ENCODE results near the gene TBC1D3G. TPM values are rescaled to one million over a fixed set of nuclear protein-coding genes. Genes with fewer than 3 reads are reported as not detected.
"Not testable (repeated sequence)": the region's sequence is repeated elsewhere in the genome, so short reads cannot be mapped to it uniquely, and the experiment has no call there.

TBC1D3G gene
- not detected for total RNA-seq

GRCh38 chr17:36323584-36323983 lies at the start of gene TBC1D3G:
TSS of gene TBC1D3G (plus strand) at chr17:36323884. CDS start at chr17:36325412, 1,528 bp downstream.
- H3K27me3 Mint-ChIP-seq; H3K4me1 Mint-ChIP-seq; ATAC-seq; intact Hi-C loops (cut with DNase I, micrococcal nuclease); H3K4me3 Mint-ChIP-seq; H3K27ac Mint-ChIP-seq; H3K36me3 Mint-ChIP-seq (ENCODE audit: low read depth); POLR2A ChIA-PET; CTCF ChIA-PET; H3K9me3 Mint-ChIP-seq (ENCODE audit: low read depth); DNase-seq: not testable (repeated sequence)

GRCh38 chr17:36283256-36283655 lies 40.4 kb upstream of the TBC1D3G start:
- DNase-seq; H3K4me1 Mint-ChIP-seq; intact Hi-C loops (cut with DNase I, micrococcal nuclease); CTCF ChIA-PET; H3K9me3 Mint-ChIP-seq (ENCODE audit: low read depth); H3K36me3 Mint-ChIP-seq (ENCODE audit: low read depth); H3K27me3 Mint-ChIP-seq; H3K4me3 Mint-ChIP-seq; POLR2A ChIA-PET; H3K27ac Mint-ChIP-seq: not testable (repeated sequence)
- peak; percentile 74 for ATAC-seq

GRCh38 chr17:36284219-36284618 lies 39.5 kb upstream of the TBC1D3G start:
- CTCF ChIA-PET; DNase-seq; H3K27ac Mint-ChIP-seq; H3K4me3 Mint-ChIP-seq; H3K27me3 Mint-ChIP-seq; H3K4me1 Mint-ChIP-seq; intact Hi-C loops (cut with DNase I, micrococcal nuclease); H3K9me3 Mint-ChIP-seq (ENCODE audit: low read depth); POLR2A ChIA-PET; ATAC-seq; H3K36me3 Mint-ChIP-seq (ENCODE audit: low read depth): not testable (repeated sequence)

GRCh38 chr17:36289965-36290612 lies 33.6 kb upstream of the TBC1D3G start:
- H3K9me3 Mint-ChIP-seq (ENCODE audit: low read depth); POLR2A ChIA-PET; H3K4me1 Mint-ChIP-seq; CTCF ChIA-PET; H3K27ac Mint-ChIP-seq; H3K27me3 Mint-ChIP-seq; ATAC-seq; H3K36me3 Mint-ChIP-seq (ENCODE audit: low read depth); DNase-seq; intact Hi-C loops (cut with DNase I, micrococcal nuclease); H3K4me3 Mint-ChIP-seq: not testable (repeated sequence)

GRCh38 chr17:36295161-36295560 lies 28.5 kb upstream of the TBC1D3G start:
- H3K27me3 Mint-ChIP-seq; POLR2A ChIA-PET; CTCF ChIA-PET; H3K4me3 Mint-ChIP-seq; intact Hi-C loops (cut with DNase I, micrococcal nuclease); H3K36me3 Mint-ChIP-seq (ENCODE audit: low read depth); H3K9me3 Mint-ChIP-seq (ENCODE audit: low read depth); H3K4me1 Mint-ChIP-seq; DNase-seq; H3K27ac Mint-ChIP-seq: not testable (repeated sequence)
- peak; percentile 53 for ATAC-seq

GRCh38 chr17:36315736-36316135 lies 7.9 kb upstream of the TBC1D3G start:
- H3K9me3 Mint-ChIP-seq (ENCODE audit: low read depth); intact Hi-C loops (cut with DNase I, micrococcal nuclease); DNase-seq; H3K36me3 Mint-ChIP-seq (ENCODE audit: low read depth); H3K4me3 Mint-ChIP-seq; H3K27ac Mint-ChIP-seq; H3K27me3 Mint-ChIP-seq; POLR2A ChIA-PET; H3K4me1 Mint-ChIP-seq; ATAC-seq; CTCF ChIA-PET: not testable (repeated sequence)

GRCh38 chr17:36362496-36362895 lies 38.8 kb downstream of the TBC1D3G start:
- CTCF ChIA-PET; intact Hi-C loops (cut with DNase I, micrococcal nuclease); H3K4me3 Mint-ChIP-seq; H3K27ac Mint-ChIP-seq; H3K9me3 Mint-ChIP-seq (ENCODE audit: low read depth); POLR2A ChIA-PET; H3K27me3 Mint-ChIP-seq; H3K36me3 Mint-ChIP-seq (ENCODE audit: low read depth); ATAC-seq; H3K4me1 Mint-ChIP-seq; DNase-seq: not testable (repeated sequence)

GRCh38 chr17:36375938-36376337 lies 52.3 kb downstream of the TBC1D3G start:
- POLR2A ChIA-PET; H3K4me1 Mint-ChIP-seq; CTCF ChIA-PET; H3K9me3 Mint-ChIP-seq (ENCODE audit: low read depth); DNase-seq; intact Hi-C loops (cut with DNase I, micrococcal nuclease); H3K27ac Mint-ChIP-seq; H3K4me3 Mint-ChIP-seq; H3K36me3 Mint-ChIP-seq (ENCODE audit: low read depth); ATAC-seq; H3K27me3 Mint-ChIP-seq: not testable (repeated sequence)

Other genes starting within 250 kb of the TBC1D3G start
- gene CCL3, start 233.7 kb upstream of the TBC1D3G start, total RNA-seq = 100 to 1,000 TPM; 287 to 296 TPM
- gene CCL4, start 220.1 kb upstream of the TBC1D3G start, total RNA-seq = 100 to 1,000 TPM; 290 to 311 TPM
- 1 to 10 TPM in 1 of 2 experiments, under 1 TPM in 1; 0.83 to 2.0 TPM for gene TBC1D3B, start 147.2 kb upstream of the TBC1D3G start, total RNA-seq
- gene CCL3L1, start 127.1 kb upstream of the TBC1D3G start, total RNA-seq = 1 to 10 TPM; 5.8 to 6.4 TPM
- gene CCL4L2, start 112.8 kb upstream of the TBC1D3G start, total RNA-seq = 1 to 10 TPM; 4.8 to 6.4 TPM
- gene TBC1D3I, start 59.3 kb upstream of the TBC1D3G start, total RNA-seq = under 1 TPM in 1 of 2 experiments, not detected in 1; 0.28 TPM
- gene TBC1D3H, start 64.6 kb downstream of the TBC1D3G start, total RNA-seq = not detected
- gene ZNHIT3, start 162.8 kb downstream of the TBC1D3G start, total RNA-seq = 10 to 100 TPM; 38.2 to 42.3 TPM
- gene MYO19, start 211.0 kb downstream of the TBC1D3G start, total RNA-seq = 100 to 1,000 TPM; 110 to 127 TPM
- 10 to 100 TPM; 11.8 to 13.4 TPM for gene PIGW, start 211.1 kb downstream of the TBC1D3G start, total RNA-seq
- gene GGNBP2, start 221.0 kb downstream of the TBC1D3G start, total RNA-seq = 10 to 100 TPM; 75.2 to 81.4 TPM

Data from activated CD4-positive, alpha-beta T cell treated with anti-CD3 and anti-CD28 coated beads for 36 hours (primary cell).